ENCODE measurements around the gene DFFA. TPM values are rescaled to one million over a fixed set of nuclear protein-coding genes. Genes with fewer than 3 reads are reported as not detected.

Gene DFFA
- total RNA-seq, 2 experiments from 2014 or later = 28.1 to 28.6 TPM

DNA sequence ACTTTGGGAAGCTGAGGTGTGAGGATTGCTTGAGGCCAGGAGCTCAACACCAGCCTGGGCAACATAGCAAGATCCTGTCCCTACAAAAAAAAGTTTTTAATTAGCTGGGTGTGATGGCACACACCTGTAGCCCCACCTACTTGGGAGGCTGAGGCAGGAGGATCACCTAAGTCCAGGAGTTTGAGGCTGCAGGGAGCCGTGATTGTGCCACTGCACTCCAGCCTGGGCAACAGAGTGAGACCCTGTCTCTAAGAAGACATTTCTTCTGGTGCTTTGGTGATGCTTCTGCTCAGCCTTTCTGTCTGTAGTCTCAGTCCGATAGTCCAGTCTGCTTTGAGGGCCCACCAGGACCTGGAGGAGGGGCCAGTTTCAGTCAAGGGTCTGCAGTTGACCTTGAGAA is 65.1 kb downstream of the DFFA start:
- ChIA-PET CTCF (interaction anchor here (1.6 kb wide), 1 partner anchor 23 kb away, joined by 3 read pairs; no protein-coding TSS in a partner anchor), POLR2A (no interaction called here)
- H3K9me3 Mint-ChIP-seq = no peaks in the 10 kb centered on the region
- H3K27ac Mint-ChIP-seq = no peak overlapping the region
- no peaks in the 10 kb centered on the region for H3K27me3 Mint-ChIP-seq
- peaks cover 38% of the 10 kb centered on the region for H3K36me3 Mint-ChIP-seq (ENCODE audit: low read depth)
- no peak overlapping the region for H3K4me3 Mint-ChIP-seq
- no peak for DNase-seq
- H3K4me1 Mint-ChIP-seq = peaks cover 2% of the 10 kb centered on the region

Other genes with a start within 250 kb of the DFFA start
- gene PGD, start 73.5 kb downstream of the DFFA start, total RNA-seq = 10 to 100 TPM; 65.0 to 68.7 TPM
- gene CENPS, start 42.1 kb downstream of the DFFA start, total RNA-seq = 10 to 100 TPM; 16.1 to 20.7 TPM
- gene CORT, start 22.5 kb downstream of the DFFA start, total RNA-seq = under 1 TPM in 1 of 2 experiments, not detected in 1; 0.30 TPM
- 10 to 100 TPM; 23.4 to 24.4 TPM for gene PEX14, start 2.4 kb upstream of the DFFA start, total RNA-seq

Data from activated CD4-positive, alpha-beta T cell treated with anti-CD3 and anti-CD28 coated beads, Interleukin-2, amount 10 ng/mL, durations not matched to agents 7 days and 5 days (primary cell).